Tongue (tissue), 2 donors: ENCODE measurements around the gene GNG3. TPM values are rescaled to one million over a fixed set of nuclear protein-coding genes. Genes with fewer than 3 reads are reported as not detected.
"Not testable (repeated sequence)": the region's sequence is repeated elsewhere in the genome, so short reads cannot be mapped to it uniquely, and the experiment has no call there.

Source experiments
- DNase-seq: peaks from one replicate; pipeline ENCODE4 v3.0.0-alpha.2; 2015
- total RNA-seq: library from RNA; depleted of rRNA; stranded (reverse); fragments of >200 nt; gene quantifications from one replicate; pipeline ENCODE4 v1.2.3, GENCODE V29; 2014

Gene GNG3
- total RNA-seq, 1 donor from 2014 or later: not detected

- DNase-seq: no peak
Measured at GRCh38 chr11:62716816-62717215, 9.3 kb downstream of the GNG3 start.

- no peak for DNase-seq
Measured at GRCh38 chr11:62719302-62719978, 12.0 kb downstream of the GNG3 start.

- no peak for DNase-seq
Measured at GRCh38 chr11:62721994-62722393, 14.5 kb downstream of the GNG3 start.

- no peak for DNase-seq
Measured at GRCh38 chr11:62724171-62724570, 16.7 kb downstream of the GNG3 start.

GRCh38 chr11:62725646-62726045, 18.2 kb downstream of the GNG3 start:
- no peak for DNase-seq

- no peak for DNase-seq
Measured at GRCh38 chr11:62726156-62726914, 18.9 kb downstream of the GNG3 start.

GRCh38 chr11:62726915-62727164, 19.4 kb downstream of the GNG3 start:
- no peak for DNase-seq

- peak; percentile 100 for DNase-seq
Measured at GRCh38 chr11:62727165-62727871, 19.8 kb downstream of the GNG3 start, which contains the start of gene HNRNPUL2. Gene HNRNPUL2 (minus strand): TSS chr11:62727457. CDS start chr11:62727156, 301 bp downstream.

GRCh38 chr11:62727872-62728170, 20.3 kb downstream of the GNG3 start:
- peak; percentile 99 for DNase-seq

- DNase-seq: peak; percentile 95
Measured at GRCh38 chr11:62728171-62728988, 20.9 kb downstream of the GNG3 start, which contains the start of gene TTC9C. Gene TTC9C (plus strand): TSS chr11:62728486. CDS start chr11:62728849, 363 bp downstream.

- not testable (repeated sequence) for DNase-seq
Measured at GRCh38 chr11:62730076-62730475, 22.6 kb downstream of the GNG3 start.

- DNase-seq: no peak
Measured at GRCh38 chr11:62732830-62733229, 25.4 kb downstream of the GNG3 start.

GRCh38 chr11:62737196-62737595, 29.7 kb downstream of the GNG3 start:
- DNase-seq: no peak

GRCh38 chr11:62747475-62748160, 40.1 kb downstream of the GNG3 start:
- DNase-seq: no peak

GRCh38 chr11:62749931-62750330, 42.5 kb downstream of the GNG3 start:
- not testable (repeated sequence) for DNase-seq

GRCh38 chr11:62752177-62752785, 44.8 kb downstream of the GNG3 start:
- no peak for DNase-seq

GRCh38 chr11:62752994-62753735, 45.7 kb downstream of the GNG3 start:
- DNase-seq: no peak

- peak; percentile 99 for DNase-seq
Measured at GRCh38 chr11:62753736-62754603, 46.5 kb downstream of the GNG3 start, which contains the start of gene ZBTB3. Gene ZBTB3 (minus strand): TSS chr11:62754160. CDS start chr11:62753664, 496 bp downstream.

- DNase-seq: no peak
Measured at GRCh38 chr11:62755086-62755615, 47.7 kb downstream of the GNG3 start.
